RKO (cell line): ENCODE measurements around the gene RNU2-63P.
"Not testable (repeated sequence)": the region's sequence is repeated elsewhere in the genome, so short reads cannot be mapped to it uniquely, and the experiment has no call there.

Source experiments
- DNase-seq: peaks from one replicate; pipeline ENCODE4 v3.0.0-alpha.2; 2016; ENCODE audit warnings: low spot score

The RNU2-63P gene

GRCh38 chr2:87972385-87972784, 44.0 kb downstream of the RNU2-63P start:
- not testable (repeated sequence) for DNase-seq
